ENCODE results near the gene PROX2.

PROX2 gene

GRCh38 chr14:74908861-74909341 is 33.0 kb upstream of the PROX2 start:
- DNase-seq, result no peak

- no peak for DNase-seq
Observed at GRCh38 chr14:74907744-74908143, 31.8 kb upstream of the PROX2 start.

- no peak for DNase-seq
Observed at GRCh38 chr14:74906925-74907521, 31.1 kb upstream of the PROX2 start.

DNA sequence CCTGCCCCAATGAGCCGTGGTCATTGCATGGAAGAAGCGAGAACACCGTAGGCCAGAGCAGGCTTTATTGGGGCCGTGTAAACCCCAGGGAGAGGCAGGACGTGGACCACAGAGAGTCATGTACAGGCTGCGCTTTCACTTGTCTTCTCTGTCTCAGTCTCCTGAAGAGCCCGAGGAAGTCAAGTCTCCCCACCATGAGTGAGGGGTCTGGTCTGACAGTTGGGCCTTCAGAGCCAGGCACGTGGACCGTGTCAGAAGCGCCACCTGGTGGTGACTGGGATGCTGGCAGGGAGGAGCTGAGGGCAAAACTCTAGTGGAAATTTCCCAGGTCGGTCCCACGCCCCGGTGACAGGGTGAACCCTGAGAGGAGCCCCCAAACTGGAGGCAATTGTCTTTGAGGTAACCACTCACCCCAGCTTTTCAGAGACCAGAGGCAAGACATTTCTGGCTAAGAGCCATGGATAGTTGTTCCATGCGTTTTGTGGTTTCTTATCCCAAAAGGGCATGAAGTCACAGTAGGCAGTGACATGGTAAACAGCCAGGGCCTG is 29.7 kb upstream of the PROX2 start:
- DNase-seq, result peak; percentile 38 to 42

- no peak for DNase-seq
Observed at GRCh38 chr14:74904635-74905503, 28.9 kb upstream of the PROX2 start.

DNA sequence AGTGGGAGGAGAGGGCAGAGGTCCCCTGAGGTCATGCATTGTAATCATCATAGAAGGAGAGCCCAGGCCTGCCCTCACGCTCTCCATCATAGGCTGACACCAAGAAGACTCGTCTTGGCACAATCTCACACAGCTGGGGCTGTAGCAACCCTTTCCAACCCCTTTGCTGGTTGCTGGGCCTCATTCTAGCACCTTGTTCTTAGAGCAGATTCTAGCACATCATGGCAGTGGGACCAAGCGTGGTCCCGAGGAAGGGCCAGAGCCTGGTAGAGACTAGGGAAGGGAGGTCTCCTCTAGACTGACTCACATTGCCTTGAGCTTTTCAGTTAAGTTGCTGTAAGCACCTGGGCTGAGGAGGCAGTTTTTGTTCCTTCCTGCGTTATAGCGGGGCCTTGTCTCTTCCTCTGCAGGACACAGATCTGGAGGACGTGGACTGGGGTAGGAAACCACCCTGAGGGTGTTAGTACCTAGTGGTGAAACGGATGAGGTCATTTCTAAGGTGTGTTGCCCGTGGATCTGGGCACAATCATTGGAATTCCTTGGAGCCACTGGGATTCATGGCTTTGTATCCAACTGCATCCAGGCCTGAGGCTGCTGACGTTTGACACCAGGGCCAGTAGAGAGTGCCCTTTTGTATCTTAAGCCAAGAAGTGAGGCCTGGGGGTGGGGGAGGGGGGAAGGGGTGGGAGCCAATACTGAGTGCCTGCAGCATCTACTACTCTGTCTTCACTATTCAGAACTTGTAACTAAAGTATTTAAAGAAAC is 27.2 kb upstream of the PROX2 start:
- no peak for DNase-seq

GRCh38 chr14:74898694-74899093 is 22.7 kb upstream of the PROX2 start:
- DNase-seq, result no peak

DNA sequence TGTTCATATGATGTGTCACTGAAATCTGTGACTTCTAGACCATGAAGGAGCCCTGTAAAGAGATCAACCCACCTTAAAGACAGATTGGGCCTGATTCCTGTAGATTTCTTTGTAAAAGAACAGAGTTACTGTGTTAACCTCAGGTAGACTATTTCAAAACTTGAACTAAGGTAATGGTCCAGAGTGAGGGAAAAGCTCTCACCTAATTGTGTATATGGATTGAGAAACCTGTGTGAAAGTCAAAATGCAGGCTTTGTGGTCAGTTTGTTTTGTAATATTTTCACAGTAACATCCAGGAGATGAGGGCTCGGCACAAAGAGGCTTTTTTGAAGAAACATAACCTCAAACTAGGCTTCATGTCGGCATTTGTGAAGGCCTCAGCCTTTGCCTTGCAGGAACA is 22.1 kb upstream of the PROX2 start:
- no peak for DNase-seq

DNA sequence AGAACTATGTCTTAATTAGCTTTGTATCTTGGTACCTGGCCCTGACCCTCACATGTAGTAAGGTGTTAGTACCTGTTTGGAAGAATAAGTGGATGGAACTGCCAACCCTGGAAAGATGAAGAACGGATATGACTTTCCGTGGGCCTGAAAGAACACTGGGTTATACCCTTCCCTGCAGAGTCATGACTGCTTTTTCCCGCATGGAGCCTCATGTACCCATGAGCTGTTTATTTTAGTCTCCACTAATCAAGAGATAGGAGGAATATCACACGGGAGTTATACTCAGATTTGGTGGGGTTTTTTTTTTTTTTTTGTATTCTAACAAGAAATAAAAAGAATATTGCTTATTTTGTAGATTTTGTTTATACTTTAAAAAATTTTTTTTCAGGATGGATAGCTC is 21.7 kb upstream of the PROX2 start:
- DNase-seq, result no peak

GRCh38 chr14:74896400-74896799 is 20.5 kb upstream of the PROX2 start:
- no peak for DNase-seq

GRCh38 chr14:74893614-74894091 is 17.7 kb upstream of the PROX2 start:
- no peak for DNase-seq

- no peak for DNase-seq
Observed at GRCh38 chr14:74892745-74893144, 16.8 kb upstream of the PROX2 start.

DNA sequence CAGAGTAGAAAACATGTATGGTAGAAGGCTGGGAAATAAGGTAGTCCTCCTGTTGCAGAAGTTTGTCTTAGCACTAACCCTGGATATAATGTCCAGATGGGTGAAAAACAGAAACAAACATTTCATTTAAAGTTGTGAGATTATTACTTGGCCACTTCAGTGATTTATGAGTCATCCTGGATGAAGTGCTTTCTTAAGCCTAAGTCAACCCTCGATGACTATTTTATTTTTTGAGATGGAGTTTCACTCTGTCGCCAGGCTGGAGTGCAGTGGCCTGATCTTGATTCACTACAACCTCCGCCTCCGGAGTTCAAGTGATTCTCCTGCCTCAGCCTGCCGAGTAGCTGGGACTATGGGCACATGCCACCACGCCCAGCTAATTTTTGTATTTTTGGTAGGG is 15.9 kb upstream of the PROX2 start:
- no peak for DNase-seq

DNA sequence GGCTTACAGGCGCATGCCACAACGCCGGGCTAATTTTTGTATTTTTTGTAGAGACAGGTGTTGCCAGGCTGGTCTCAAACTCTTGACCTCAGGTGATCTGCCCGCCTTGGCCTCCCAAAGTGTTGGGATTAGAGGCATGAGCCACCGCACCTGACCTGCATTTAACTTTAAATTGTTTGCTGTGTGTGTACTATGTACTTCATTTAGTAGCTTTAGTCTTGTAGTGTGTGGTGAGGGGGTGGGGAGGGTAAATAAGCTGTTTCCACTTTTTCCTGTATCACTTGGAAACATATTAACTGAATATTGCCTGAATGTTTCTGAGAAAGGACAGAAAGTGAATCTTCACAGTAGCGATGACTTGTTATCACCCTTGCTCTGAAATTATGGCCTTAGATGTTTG is 14.3 kb upstream of the PROX2 start:
- DNase-seq, result no peak

GRCh38 chr14:74888164-74889158 is 12.5 kb upstream of the PROX2 start:
- no peak for DNase-seq

- DNase-seq, result no peak
Observed at GRCh38 chr14:74886001-74886400, 10.1 kb upstream of the PROX2 start.

DNA sequence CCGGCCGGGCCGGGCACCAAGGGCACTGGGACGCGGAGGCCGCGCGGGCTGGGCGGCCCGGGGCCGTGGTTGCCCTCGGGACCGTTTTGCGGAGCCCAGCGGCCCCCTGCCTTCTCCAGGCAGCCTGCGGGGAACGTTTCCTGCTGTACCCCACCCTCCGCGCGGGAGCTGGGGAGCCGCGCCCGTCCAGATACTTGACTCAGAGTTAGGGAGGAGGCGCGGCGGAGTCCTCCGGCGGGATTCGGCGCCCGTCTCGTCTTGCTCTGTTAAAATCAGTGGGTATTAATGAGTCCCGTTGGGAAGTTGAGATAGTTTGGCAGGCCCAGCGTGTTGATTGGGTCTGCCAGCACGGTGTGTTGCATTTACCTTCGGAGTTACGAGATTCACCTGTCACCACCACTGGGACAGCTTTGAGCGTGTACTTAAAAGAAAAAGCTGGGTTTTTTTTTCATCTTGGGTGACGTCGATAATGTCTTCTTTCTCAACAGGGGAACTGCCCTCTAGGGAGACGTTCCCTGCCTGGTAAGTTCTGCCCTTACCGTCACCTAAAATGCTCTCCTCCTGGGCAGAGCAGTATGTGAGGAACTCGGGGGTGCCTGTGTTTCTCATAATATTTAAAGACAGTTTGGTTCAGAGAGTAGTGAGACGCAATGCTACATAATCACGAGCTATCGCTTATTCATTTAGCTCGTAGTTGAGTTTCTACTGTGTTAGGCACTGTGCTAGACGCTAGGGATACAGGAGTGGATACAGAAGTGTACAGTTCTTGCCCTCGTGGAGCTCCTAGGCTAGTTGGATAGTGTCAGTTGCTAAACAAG is 6.4 kb upstream of the PROX2 start:
- DNase-seq, result no peak

DNA sequence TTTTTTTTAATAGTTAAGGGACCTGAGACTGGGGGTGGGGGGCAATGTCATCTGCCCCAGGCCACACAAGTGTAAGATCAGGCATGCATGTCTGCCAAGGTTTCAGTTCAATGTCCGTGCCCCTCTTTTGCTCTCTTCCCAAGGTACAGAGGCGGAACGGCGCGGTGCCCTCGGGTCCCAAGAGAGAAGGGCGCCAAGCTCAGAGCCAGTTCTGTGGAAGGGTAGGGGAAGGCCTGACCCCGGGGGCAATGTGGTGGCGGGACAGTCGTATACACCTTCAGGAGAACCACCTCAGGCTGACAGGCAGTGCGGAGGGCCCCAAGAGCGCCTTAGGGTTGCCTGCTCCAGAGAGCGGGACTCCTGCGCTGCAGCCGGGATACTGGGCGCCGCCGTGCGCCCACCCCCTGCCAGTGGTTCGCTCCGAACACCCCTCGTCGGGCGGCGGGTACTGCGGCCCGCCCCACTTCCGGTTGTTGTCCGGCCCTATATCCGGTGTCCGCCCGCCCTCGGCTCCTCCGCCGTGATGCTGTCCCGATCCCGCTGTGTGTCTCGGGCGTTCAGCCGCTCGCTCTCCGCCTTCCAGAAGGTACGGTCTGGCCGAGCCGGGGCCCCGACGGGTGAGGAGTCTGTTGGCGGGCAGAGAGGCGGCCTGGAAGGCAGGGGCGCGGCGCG is 5.6 kb upstream of the PROX2 start, which contains the start of gene DLST:
DLST (plus strand) TSS at position 486 of the 672 bp plus-strand sequence; CDS start at position 524, 38 bp downstream.
- peak; percentile 77 to 87 for DNase-seq

DNA sequence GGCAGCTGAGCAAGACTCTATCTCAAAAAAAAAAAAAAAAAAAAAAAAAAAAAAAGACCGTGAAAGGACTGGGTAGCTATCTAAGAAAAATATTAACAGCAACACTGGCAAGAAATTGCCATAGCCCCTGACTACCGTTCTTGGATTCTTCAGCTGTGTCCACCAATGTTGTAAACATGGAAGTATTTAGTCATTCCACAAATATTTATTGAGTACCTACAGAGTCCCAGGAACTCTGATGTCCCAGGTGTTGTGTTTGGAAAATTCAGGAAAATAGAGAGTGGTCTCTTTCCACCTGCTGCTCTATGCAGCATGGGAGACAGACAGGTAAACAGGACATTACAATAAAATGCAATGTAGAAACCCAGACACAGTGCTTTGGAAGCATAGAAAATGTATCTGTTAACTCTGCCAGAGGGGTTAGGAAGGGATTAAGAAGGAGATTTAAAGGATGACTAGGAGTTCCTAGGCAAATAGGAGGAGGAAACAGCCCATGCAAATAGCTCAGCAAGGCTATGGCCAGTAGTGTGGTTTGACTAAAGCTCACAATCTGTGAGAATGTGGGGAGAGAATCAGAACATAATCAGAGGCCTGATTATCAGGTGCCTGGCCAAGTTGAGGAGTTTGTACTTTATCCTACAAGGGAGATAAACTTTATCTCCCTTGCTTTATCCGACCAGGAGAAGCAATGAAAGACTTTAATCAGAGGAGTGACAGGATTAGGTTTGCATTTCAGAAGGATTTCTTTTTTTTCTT is 3.7 kb upstream of the PROX2 start:
- no peak for DNase-seq

Data from NCI-H187 (cell line).